Esophagus muscularis mucosa (tissue), 3 donors: ENCODE measurements around the gene RP9.

Source experiments
- CTCF ChIP-seq, 3 experiments: fragments of 200-600 bp in 2 of 3; fragments of 450-650 bp in 1 of 3; sonication (generic) in 2 of 3; IDR thresholded peaks; one replicate each; pipeline ENCODE4 v1.5.1; 2017 to 2019; ENCODE audit warnings: antibody characterized with exemption in 3 of 3, mild to moderate bottlenecking in 2 of 3, moderate library complexity in 1 of 3
- POLR2A ChIP-seq: fragments of 450-650 bp; IDR thresholded peaks from one replicate; pipeline ENCODE4 v1.6.1; 2017; ENCODE audit warnings: antibody characterized with exemption, moderate library complexity, mild to moderate bottlenecking, low read depth
- POLR2AphosphoS5 ChIP-seq, 2 donors: sonication (generic); formaldehyde crosslinking; IDR thresholded peaks; one replicate each; pipeline ENCODE4 v1.6.1; 2017; ENCODE audit warnings: antibody characterized with exemption in 2 of 2

- TF ChIP-seq POLR2A (no peak), POLR2AphosphoS5 (IDR thresholded peaks at IDR 0.05) (no peak), CTCF (IDR thresholded peaks at IDR 0.05) (no peak)
Observed at GRCh38 chr7:33100770-33101169, 8.4 kb downstream of the RP9 start.
